GM23338 (cell line): ENCODE measurements around the gene ACAD11. TPM values are rescaled to one million over a fixed set of nuclear protein-coding genes. Genes with fewer than 3 reads are reported as not detected.

ENCODE experiments used
- ATAC-seq: fragments of 200-7000 bp; cut with Tn5 transposase; 3 replicates; pipeline ENCODE4 v1.9.1; 2020
- DNase-seq: peaks from one replicate; pipeline ENCODE4 v3.0.0-alpha.2; 2015; ENCODE audit warnings: low spot score
- H2AFZ ChIP-seq: fragments of 200-600 bp; sonication (generic); 2 replicates; pipeline ENCODE4 v1.8.0; 2016; ENCODE audit warnings: antibody characterized with exemption, mild to moderate bottlenecking, moderate library complexity
- H3F3A ChIP-seq: fragments of 200-600 bp; sonication (generic); replicated peaks from 2 replicates; pipeline ENCODE4 v1.8.0; 2017; ENCODE audit warnings: antibody characterized with exemption, mixed run types, low read depth
- H3K27ac ChIP-seq: fragments of 200-600 bp; sonication (generic); 2 replicates; pipeline ENCODE4 v1.6.1; 2016; ENCODE audit warnings: low read depth
- H3K27me3 ChIP-seq: fragments of 200-600 bp; sonication (generic); 2 replicates; pipeline ENCODE4 v1.8.0; 2016; ENCODE audit warnings: mild to moderate bottlenecking, mixed run types, moderate library complexity; ENCODE audit not compliant: insufficient read depth
- H3K36me3 ChIP-seq: fragments of 200-600 bp; sonication (generic); 2 replicates; pipeline ENCODE4 v1.8.0; 2016; ENCODE audit warnings: mild to moderate bottlenecking; ENCODE audit not compliant: insufficient read depth
- H3K4me1 ChIP-seq: fragments of 200-600 bp; sonication (generic); 2 replicates; pipeline ENCODE4 v1.8.0; 2016; ENCODE audit warnings: mild to moderate bottlenecking, moderate library complexity; ENCODE audit not compliant: insufficient read depth
- H3K4me2 ChIP-seq: fragments of 200-600 bp; sonication (generic); 2 replicates; pipeline ENCODE4 v1.7.1; 2017; ENCODE audit warnings: mixed run types
- H3K4me3 ChIP-seq: fragments of 200-600 bp; sonication (generic); 2 replicates; pipeline ENCODE4 v1.6.1; 2016; ENCODE audit warnings: mixed run types
- H3K79me2 ChIP-seq: fragments of 200-600 bp; sonication (generic); replicated peaks from 2 replicates; pipeline ENCODE4 v1.8.0; 2017; ENCODE audit warnings: mild to moderate bottlenecking; ENCODE audit not compliant: insufficient read depth
- H3K9me2 ChIP-seq: fragments of 200-600 bp; sonication (generic); 2 replicates; pipeline ENCODE4 v1.8.0; 2017; ENCODE audit not compliant: insufficient read depth
- H4K20me1 ChIP-seq: fragments of 200-600 bp; sonication (generic); replicated peaks from 2 replicates; pipeline ENCODE4 v1.8.0; 2017; ENCODE audit warnings: mild to moderate bottlenecking; ENCODE audit not compliant: insufficient read depth
- H3K27ac Mint-ChIP-seq: 2 replicates; pipeline ENCODE4 v1.8.0; 2020; ENCODE audit warnings: inconsistent platforms, mild to moderate bottlenecking, moderate library complexity, mixed read lengths
- H3K27me3 Mint-ChIP-seq: 3 replicates; pipeline ENCODE4 v1.8.0; 2022; ENCODE audit warnings: low read depth, mild to moderate bottlenecking, moderate library complexity, mixed read lengths, inconsistent platforms; ENCODE audit not compliant: insufficient read depth, poor library complexity
- H3K36me3 Mint-ChIP-seq: 3 replicates; pipeline ENCODE4 v1.8.0; 2021; ENCODE audit warnings: low read depth, mild to moderate bottlenecking, inconsistent platforms, moderate library complexity, mixed read lengths
- H3K4me1 Mint-ChIP-seq: 3 replicates; pipeline ENCODE4 v1.8.0; 2020; ENCODE audit warnings: mild to moderate bottlenecking, inconsistent platforms, mixed read lengths
- H3K4me3 Mint-ChIP-seq: 3 replicates; pipeline ENCODE4 v1.8.0; 2021; ENCODE audit warnings: moderate library complexity, mild to moderate bottlenecking, inconsistent platforms, mixed read lengths
- H3K9me3 Mint-ChIP-seq: 3 replicates; pipeline ENCODE4 v1.8.0; 2020; ENCODE audit warnings: moderate library complexity, mild to moderate bottlenecking, inconsistent platforms, mixed read lengths
- CTCF ChIP-seq, 2 experiments: fragments of 200-600 bp in 1 of 2; sonication (generic) in 1 of 2; conservative IDR thresholded peaks; 2 replicates each; pipeline versions ENCODE4 v1.5.1 to v1.6.1; 2016 to 2017; ENCODE audit warnings: antibody characterized with exemption in 2 of 2, low read depth in 2 of 2, mild to moderate bottlenecking in 2 of 2, moderate library complexity in 1 of 2
- ETS1 ChIP-seq: IDR thresholded peaks from 2 replicates; pipeline ENCODE4 v1.6.1; 2016; ENCODE audit warnings: antibody characterized with exemption
- EZH2 ChIP-seq: fragments of 200-600 bp; sonication (generic); IDR thresholded peaks from one replicate; pipeline ENCODE4 v1.8.0; 2017; ENCODE audit warnings: antibody characterized with exemption, mild to moderate bottlenecking, low read depth; ENCODE audit not compliant: unreplicated experiment
- EZH2phosphoT487 ChIP-seq: fragments of 200-600 bp; sonication (generic); IDR thresholded peaks from one replicate; pipeline ENCODE4 v1.8.1; 2018; ENCODE audit warnings: antibody characterized with exemption; ENCODE audit not compliant: unreplicated experiment
- POLR2AphosphoS5 ChIP-seq: IDR thresholded peaks from 2 replicates; pipeline ENCODE4 v1.6.1; 2016; ENCODE audit warnings: antibody characterized with exemption, low read depth
- REST ChIP-seq: IDR thresholded peaks from one replicate; pipeline ENCODE4 v1.6.1; 2018; ENCODE audit warnings: antibody characterized with exemption; ENCODE audit not compliant: unreplicated experiment
- STAT1 ChIP-seq: IDR thresholded peaks from one replicate; pipeline ENCODE4 v1.6.1; 2016; ENCODE audit warnings: antibody characterized with exemption; ENCODE audit not compliant: unreplicated experiment
- ZNF114 ChIP-seq: fragments of 250-450 bp; sonication (Bioruptor Pico); IDR thresholded peaks from 2 replicates; pipeline ENCODE4 v1.5.0; 2020; ENCODE audit warnings: mild to moderate bottlenecking, moderate library complexity
- ZNF331 ChIP-seq: fragments of 250-450 bp; sonication (Bioruptor Pico); IDR thresholded peaks from 2 replicates; pipeline ENCODE4 v1.5.0; 2020; ENCODE audit warnings: low read depth, mild to moderate bottlenecking, moderate library complexity
- polyA plus RNA-seq: library from polyadenylated mRNA; unstranded; fragments of >200 nt; fragmentation: Nextera tagmentation; extraction: Ambion mirVana; gene quantifications from 2 replicates; pipeline ENCODE4 v1.2.1, GENCODE V29; 2016
- total RNA-seq: library from RNA; depleted of rRNA; stranded (reverse); fragments of >200 nt; shearing (Covaris generic); gene quantifications from 2 replicates; pipeline ENCODE4 v1.2.3, GENCODE V29; 2014

The ACAD11 gene
- total and polyA plus RNA-seq, 2 experiments from 2014 or later, result 11.4 to 17.1 TPM

GRCh38 chr3:132623646-132624045 lies 36.0 kb downstream of the ACAD11 start:
- no peak overlapping the region for H2AFZ ChIP-seq
- no peaks in the 10 kb centered on the region for H3K79me2 ChIP-seq
- H4K20me1 ChIP-seq, result no peaks in the 10 kb centered on the region
- no peaks in the 10 kb centered on the region for H3K36me3 ChIP-seq
- ATAC-seq (no peak), DNase-seq (no peak)
- no peaks in the 10 kb centered on the region for H3K9me3 Mint-ChIP-seq
- H3K36me3 Mint-ChIP-seq, result peaks cover 2% of the 10 kb centered on the region; the same call in 2 of the 3 replicates
- no peaks in the 10 kb centered on the region for H3K27me3 ChIP-seq
- H3K4me3 ChIP-seq, result no peak overlapping the region
- H3K27ac Mint-ChIP-seq, result no peak overlapping the region
- H3K4me3 Mint-ChIP-seq, result no peak overlapping the region
- no peak overlapping the region for H3K27ac ChIP-seq
- H3K4me2 ChIP-seq, result no peak overlapping the region
- peaks cover 14% of the 10 kb centered on the region for H3K4me1 ChIP-seq
- H3K9me2 ChIP-seq, result no peaks in the 10 kb centered on the region
- no peaks in the 10 kb centered on the region for H3K27me3 Mint-ChIP-seq
- TF ChIP-seq EZH2phosphoT487 (no peak), ETS1 (no peak), CTCF (conservative IDR thresholded peaks at IDR 0.05; ENCODE audit: low read depth in 2 of 2) (no peak), ZNF114 (CRISPR knock-in tag) (no peak), POLR2AphosphoS5 (no peak), EZH2 (no peak), REST (no peak), STAT1 (no peak)
- H3F3A ChIP-seq, result no peaks in the 10 kb centered on the region
- H3K4me1 Mint-ChIP-seq, result peaks cover 14% of the 10 kb centered on the region; the same call in 2 of the 3 replicates

GRCh38 chr3:132622761-132623160 lies 36.8 kb downstream of the ACAD11 start:
- TF ChIP-seq STAT1 (no peak), ZNF114 (CRISPR knock-in tag) (no peak), ZNF331 (CRISPR knock-in tag) (no peak)
- Mint-ChIP-seq H3K27ac (no peak overlapping the region), H3K36me3 (peaks cover 2% of the 10 kb centered on the region; the same call in 2 of the 3 replicates), H3K4me3 (no peak overlapping the region), H3K4me1 (peaks cover 14% of the 10 kb centered on the region; the same call in 2 of the 3 replicates), H3K27me3 (no peaks in the 10 kb centered on the region), H3K9me3 (no peaks in the 10 kb centered on the region)
- no peak overlapping the region for H2AFZ ChIP-seq
- DNase-seq, result no peak
- H4K20me1 ChIP-seq, result no peaks in the 10 kb centered on the region
- H3K36me3 ChIP-seq, result no peaks in the 10 kb centered on the region
- H3F3A ChIP-seq, result no peaks in the 10 kb centered on the region
- no peak overlapping the region for H3K4me2 ChIP-seq
- no peaks in the 10 kb centered on the region for H3K27me3 ChIP-seq
- no peak for ATAC-seq
- H3K4me3 ChIP-seq, result no peak overlapping the region
- no peaks in the 10 kb centered on the region for H3K79me2 ChIP-seq
- no peak overlapping the region for H3K27ac ChIP-seq
- H3K4me1 ChIP-seq, result peaks cover 14% of the 10 kb centered on the region
- no peaks in the 10 kb centered on the region for H3K9me2 ChIP-seq
